Renal cortex interstitium (tissue), 11 donors: ENCODE results near the gene COG3. TPM values are rescaled to one million over a fixed set of nuclear protein-coding genes. Genes with fewer than 3 reads are reported as not detected.

Source experiments
- DNase-seq, 11 donors: peaks; one replicate each; pipeline ENCODE4 v3.0.0-alpha.2; 2013; ENCODE audit warnings: low read depth in 9 of 11, low spot score in 4 of 11; ENCODE audit errors: extremely low read depth in 1 of 11
- polyA plus RNA-seq, 3 donors: library from polyadenylated mRNA; unstranded; fragments of 120-200 nt; gene quantifications; one replicate each; pipeline ENCODE4 v1.2.1, GENCODE V29; 2013; ENCODE audit not compliant: insufficient read length in 3 of 3

COG3 gene
- polyA plus RNA-seq, 3 donors: 27.6 to 33.1 (median 33.1) TPM

DNA sequence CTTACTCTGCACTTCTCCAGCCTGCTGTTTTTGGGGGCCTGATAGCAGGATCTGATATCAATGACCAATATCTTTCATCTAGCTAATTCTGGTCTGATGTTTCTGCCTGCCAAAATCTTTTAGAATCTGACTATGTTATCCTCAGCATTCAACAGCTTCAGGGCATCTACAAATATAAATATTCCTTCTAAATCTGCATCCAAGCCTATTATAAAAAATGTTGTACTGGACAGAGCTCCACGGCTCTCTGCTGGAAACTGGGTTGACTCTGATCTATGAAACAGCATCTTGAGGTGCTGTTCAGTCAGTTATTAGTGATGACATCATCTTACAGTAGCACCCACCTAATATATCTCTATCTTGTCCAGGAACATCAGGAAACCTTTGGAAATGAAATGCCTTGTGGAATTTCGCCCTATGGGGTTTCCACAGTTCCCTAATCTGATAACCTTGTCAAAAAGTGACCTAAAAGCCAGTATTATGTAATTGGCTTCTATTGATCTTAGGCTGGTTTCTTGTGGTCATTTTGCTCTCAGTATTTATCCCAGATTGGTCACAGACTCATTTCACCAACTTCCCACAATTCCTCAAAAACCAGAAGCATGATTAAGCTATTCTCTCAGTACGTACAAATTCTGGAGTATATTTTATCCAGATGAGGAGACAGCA lies 117.8 kb downstream of the COG3 start:
- no peak for DNase-seq

DNA sequence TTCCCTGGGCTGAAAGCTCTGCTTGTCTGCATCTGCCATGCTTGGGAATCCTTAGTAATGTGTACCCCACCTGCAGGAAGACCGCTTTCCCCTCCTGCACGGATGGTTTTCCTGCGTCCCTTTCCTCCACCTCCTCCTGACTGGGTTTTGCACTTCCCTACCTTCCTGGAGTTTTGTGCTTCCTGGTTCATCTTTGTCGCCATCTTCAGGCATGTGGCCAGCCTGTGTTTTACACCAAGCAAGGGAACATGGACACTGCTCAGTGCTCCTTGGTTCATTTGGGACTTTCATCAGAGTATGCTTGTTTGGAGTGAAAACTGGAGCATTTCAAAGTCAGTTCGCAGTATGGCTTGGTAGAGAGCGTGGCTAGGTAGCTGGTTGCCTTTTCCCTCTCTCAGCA lies 120.1 kb downstream of the COG3 start:
- no peak for DNase-seq

Other genes with a start within 250 kb of the COG3 start
- 1,000 to 10,000 TPM; 6,263 to 7,020 (median 6,451) TPM for gene TPT1, start 123.8 kb upstream of the COG3 start, polyA plus RNA-seq
- 10 to 100 TPM; 19.4 to 31.8 (median 25.7) TPM for gene SLC25A30, start 46.6 kb upstream of the COG3 start, polyA plus RNA-seq
- 1 to 10 TPM in 2 of 3 donors, under 1 TPM in 1; 0.96 to 2.4 (median 1.1) TPM for gene ERICH6B, start 150.8 kb downstream of the COG3 start, polyA plus RNA-seq
- 1 to 10 TPM in 1 of 3 donors, under 1 TPM in 2; 0.45 to 1.4 (median 0.82) TPM for gene CBY2, start 237.4 kb downstream of the COG3 start, polyA plus RNA-seq